ENCODE data around the gene DCDC2.

DNA sequence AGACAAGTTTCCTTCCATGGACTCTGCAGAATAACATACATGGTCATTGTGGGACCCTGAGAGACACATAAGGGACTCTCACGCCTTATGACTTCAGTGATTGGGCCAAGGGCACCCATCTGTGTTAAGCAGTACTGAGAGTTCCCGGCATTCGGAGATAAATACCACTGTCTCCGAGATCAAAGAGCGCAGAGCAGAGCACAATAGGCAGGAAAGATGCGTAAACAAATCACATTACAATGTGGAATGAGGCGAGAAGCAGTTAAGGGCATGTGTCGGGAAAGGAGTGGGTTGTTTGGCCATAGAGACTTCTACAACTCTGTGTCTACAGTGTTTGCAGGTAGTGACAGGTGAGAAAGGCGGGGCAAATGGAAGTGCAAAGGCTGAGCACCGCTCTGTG is 174.3 kb downstream of the DCDC2 start:
- no peak for TF ChIP-seq CTCF (IDR thresholded peaks at IDR 0.05; ENCODE audit: insufficient read depth, low read depth, low read length)
- TF ChIP-seq EZH2 (IDR thresholded peaks at IDR 0.05; ENCODE audit: insufficient read depth, low read length), result no peak
